H1 (cell line): ENCODE results near the gene KCNIP2.

Source experiments
- GABPA ChIP-seq: IDR thresholded peaks from 2 replicates; pipeline ENCODE4 v1.6.1; 2011; ENCODE audit warnings: mild to moderate bottlenecking, low read length, moderate library complexity, borderline replicate concordance; ENCODE audit not compliant: insufficient read depth
- POLR2A ChIP-seq, 2 experiments: IDR thresholded peaks; 1 replicate in 1 of 2; 2 replicates in 1 of 2; pipeline ENCODE4 v1.6.1; 2011; ENCODE audit warnings: low read depth in 2 of 2, low read length in 2 of 2, mild to moderate bottlenecking in 2 of 2; ENCODE audit errors: control extremely low read depth in 1 of 2
- POLR2AphosphoS5 ChIP-seq: IDR thresholded peaks from 2 replicates; pipeline ENCODE4 v1.6.1; 2011; ENCODE audit warnings: low read depth, low read length
- POU5F1 ChIP-seq: IDR thresholded peaks from 2 replicates; pipeline ENCODE4 v1.6.1; 2011; ENCODE audit warnings: low read depth, mild to moderate bottlenecking, low read length, moderate library complexity
- RAD21 ChIP-seq, 2 experiments: IDR thresholded peaks in 1 of 2; conservative IDR thresholded peaks in 1 of 2; 2 replicates each; pipeline ENCODE4 v1.6.1; 2011; ENCODE audit warnings: low read depth in 2 of 2, low read length in 2 of 2, improper control_type of control experiment in 1 of 2, inconsistent platforms in 1 of 2, mild to moderate bottlenecking in 1 of 2, moderate library complexity in 1 of 2
- RFX5 ChIP-seq: IDR thresholded peaks from 2 replicates; pipeline ENCODE4 v1.6.1; 2011; ENCODE audit warnings: low read depth, low read length, improper control_type of control experiment, borderline replicate concordance
- SIN3A ChIP-seq, 2 experiments: IDR thresholded peaks in 1 of 2; conservative IDR thresholded peaks in 1 of 2; 2 replicates each; pipeline ENCODE4 v1.6.1; 2011 to 2012; ENCODE audit warnings: low read length in 2 of 2, improper control_type of control experiment in 1 of 2, low read depth in 1 of 2, mild to moderate bottlenecking in 1 of 2
- TBP ChIP-seq: IDR thresholded peaks from 2 replicates; pipeline ENCODE4 v1.6.1; 2011; ENCODE audit warnings: low read depth, low read length, improper control_type of control experiment
- TEAD4 ChIP-seq: IDR thresholded peaks from 2 replicates; pipeline ENCODE4 v1.6.1; 2012; ENCODE audit warnings: low read depth, low read length, inconsistent platforms, mixed read lengths
- YY1 ChIP-seq: IDR thresholded peaks from 2 replicates; pipeline ENCODE4 v1.6.1; 2011; ENCODE audit warnings: low read depth, mild to moderate bottlenecking, low read length
- TF ChIP-seq, protein P1 (sequence below), 3 experiments: IDR thresholded peaks; 1 replicate in 2 of 3; 2 replicates in 1 of 3; pipeline versions ENCODE4 v1.5.1 to v1.6.1; 2011; ENCODE audit warnings: low read length in 3 of 3, mild to moderate bottlenecking in 3 of 3, inconsistent platforms in 2 of 3, low read depth in 1 of 3, moderate library complexity in 1 of 3; ENCODE audit not compliant: insufficient read depth in 1 of 3; ENCODE audit errors: control extremely low read depth in 1 of 3
- TF ChIP-seq, protein P2 (sequence below): IDR thresholded peaks from 2 replicates; pipeline ENCODE4 v1.6.1; 2012; ENCODE audit warnings: inconsistent platforms

DNA sequence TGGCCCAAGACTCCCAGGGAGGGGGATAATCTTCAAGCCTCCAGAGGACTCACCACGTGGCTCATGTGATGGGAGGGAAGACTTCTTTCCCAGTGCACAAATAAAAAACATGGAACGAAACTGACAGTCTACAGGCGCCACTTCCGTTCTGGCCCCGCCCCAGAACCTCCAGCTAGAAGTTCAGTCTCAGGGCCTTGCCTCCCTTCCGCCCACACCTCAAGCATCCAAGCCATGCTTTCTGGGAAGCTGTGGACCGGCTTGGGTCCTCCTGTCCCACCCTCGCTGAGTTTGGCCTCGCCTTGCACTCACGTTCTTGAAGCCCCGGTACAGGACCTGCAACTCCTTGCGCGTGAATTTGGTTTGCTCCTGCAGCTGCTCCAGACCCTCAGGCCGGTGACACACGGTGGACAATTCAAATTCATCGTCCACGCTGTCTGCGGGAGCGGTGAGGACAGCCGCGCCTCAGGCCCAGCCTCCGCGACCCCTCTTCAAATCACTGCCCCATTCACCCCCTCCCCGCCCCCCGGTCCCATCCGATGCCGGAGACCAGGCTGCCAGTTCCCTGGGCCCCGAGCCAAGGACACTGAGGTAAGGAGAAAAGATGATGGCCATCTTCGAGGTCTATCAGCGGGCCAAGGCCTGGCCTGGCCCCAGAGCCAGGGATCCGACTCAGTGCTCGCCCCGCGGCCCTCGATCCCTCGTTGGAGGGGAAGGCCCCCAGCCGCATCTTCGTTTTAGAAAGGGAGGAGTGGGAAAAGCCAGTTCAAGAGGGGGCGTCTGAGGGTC is 14.6 kb downstream of the KCNIP2 start:
- no peak for TF ChIP-seq TBP
- TF ChIP-seq SIN3A (conservative IDR thresholded peaks at IDR 0.05 in 1 of 2, IDR thresholded peaks at IDR 0.05 in 1 of 2; ENCODE audit: low read depth in 1 of 2, low read length in 2 of 2): no peak
- TF ChIP-seq, protein P1, sequence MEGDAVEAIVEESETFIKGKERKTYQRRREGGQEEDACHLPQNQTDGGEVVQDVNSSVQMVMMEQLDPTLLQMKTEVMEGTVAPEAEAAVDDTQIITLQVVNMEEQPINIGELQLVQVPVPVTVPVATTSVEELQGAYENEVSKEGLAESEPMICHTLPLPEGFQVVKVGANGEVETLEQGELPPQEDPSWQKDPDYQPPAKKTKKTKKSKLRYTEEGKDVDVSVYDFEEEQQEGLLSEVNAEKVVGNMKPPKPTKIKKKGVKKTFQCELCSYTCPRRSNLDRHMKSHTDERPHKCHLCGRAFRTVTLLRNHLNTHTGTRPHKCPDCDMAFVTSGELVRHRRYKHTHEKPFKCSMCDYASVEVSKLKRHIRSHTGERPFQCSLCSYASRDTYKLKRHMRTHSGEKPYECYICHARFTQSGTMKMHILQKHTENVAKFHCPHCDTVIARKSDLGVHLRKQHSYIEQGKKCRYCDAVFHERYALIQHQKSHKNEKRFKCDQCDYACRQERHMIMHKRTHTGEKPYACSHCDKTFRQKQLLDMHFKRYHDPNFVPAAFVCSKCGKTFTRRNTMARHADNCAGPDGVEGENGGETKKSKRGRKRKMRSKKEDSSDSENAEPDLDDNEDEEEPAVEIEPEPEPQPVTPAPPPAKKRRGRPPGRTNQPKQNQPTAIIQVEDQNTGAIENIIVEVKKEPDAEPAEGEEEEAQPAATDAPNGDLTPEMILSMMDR (IDR thresholded peaks at IDR 0.05; ENCODE audit: control extremely low read depth in 1 of 3, insufficient read depth in 1 of 3, low read depth in 1 of 3, low read length in 3 of 3): no peak
- TF ChIP-seq POLR2AphosphoS5: no peak
- no peak for TF ChIP-seq RAD21 (IDR thresholded peaks at IDR 0.05 in 1 of 2, conservative IDR thresholded peaks at IDR 0.05 in 1 of 2; ENCODE audit: low read depth in 2 of 2, low read length in 2 of 2)
- TF ChIP-seq YY1: no peak
- no peak for TF ChIP-seq TEAD4
- TF ChIP-seq RFX5: no peak
- TF ChIP-seq POLR2A (IDR thresholded peaks at IDR 0.05; ENCODE audit: control extremely low read depth in 1 of 2, low read depth in 2 of 2, low read length in 2 of 2): no peak
- no peak for TF ChIP-seq GABPA
- no peak for TF ChIP-seq POU5F1
- TF ChIP-seq, protein P2, sequence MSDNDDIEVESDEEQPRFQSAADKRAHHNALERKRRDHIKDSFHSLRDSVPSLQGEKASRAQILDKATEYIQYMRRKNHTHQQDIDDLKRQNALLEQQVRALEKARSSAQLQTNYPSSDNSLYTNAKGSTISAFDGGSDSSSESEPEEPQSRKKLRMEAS: peak; percentile 36; the same call in 1 of the 2 replicates
